ENCODE data around the gene MAP9. TPM values are rescaled to one million over a fixed set of nuclear protein-coding genes. Genes with fewer than 3 reads are reported as not detected.

MAP9 gene
- total and polyA plus RNA-seq, 10 of the 15 experiments (the other 5 are each of a cell fraction or from before 2014, with no cell fraction given), result 1.2 to 7.0 (median 4.3) TPM

DNA sequence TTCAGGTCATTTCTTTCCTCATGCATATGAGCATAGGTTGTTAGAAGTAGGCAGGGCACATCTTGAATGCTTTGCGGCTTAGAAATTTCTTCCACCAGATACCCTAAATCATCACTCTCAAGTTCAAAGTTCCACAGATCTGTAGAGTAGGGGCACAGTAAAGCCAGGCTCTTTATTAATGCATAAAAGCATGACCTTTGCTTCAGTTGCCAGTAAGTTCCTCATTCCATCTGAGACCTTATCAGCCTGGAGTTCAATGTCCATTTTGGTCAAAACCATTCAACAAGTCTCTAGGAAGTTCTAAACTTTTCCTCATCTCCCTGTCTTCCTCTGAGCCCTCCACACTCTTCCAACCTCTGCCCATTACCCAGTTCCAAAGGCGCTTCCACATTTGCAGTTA lies 77.7 kb downstream of the MAP9 start:
- Histone ChIP-seq H3K9ac (ENCODE audit: control insufficient read depth, insufficient read depth, low read length) (no peak overlapping the region), H3K27me3 (replicated peaks in 1 of 2; ENCODE audit: control insufficient read depth in 2 of 2, insufficient read depth in 2 of 2, low read length in 1 of 2) (no peaks in the 10 kb centered on the region), H3K36me3 (ENCODE audit: control insufficient read depth in 2 of 2, insufficient read depth in 2 of 2, low read length in 1 of 2) (no peaks in the 10 kb centered on the region), H3K79me2 (ENCODE audit: control insufficient read depth, insufficient read depth, low read length) (no peaks in the 10 kb centered on the region), H3K27ac (ENCODE audit: control insufficient read depth, insufficient read depth) (no peak overlapping the region), H3K4me3 (no peak overlapping the region), H3K4me1 (ENCODE audit: control insufficient read depth, insufficient read depth, low read length) (no peaks in the 10 kb centered on the region), H2AFZ (ENCODE audit: control insufficient read depth, low read depth, low read length) (no peak overlapping the region), H3K9me3 (replicated peaks; ENCODE audit: control insufficient read depth, insufficient read depth, low read length) (no peaks in the 10 kb centered on the region; the same call in 2 of the 3 replicates), H3K4me2 (ENCODE audit: control insufficient read depth, insufficient read depth) (no peak overlapping the region), H4K20me1 (ENCODE audit: control insufficient read depth, insufficient read depth) (no peaks in the 10 kb centered on the region)
- no TSS peak for BruUV-seq (replicated peaks)
- in situ Hi-C loops (cut with MboI) (no loop called here), intact Hi-C loops (cut with micrococcal nuclease; ENCODE audit: unreplicated experiment) (no loop called here)
- no peak for FAIRE-seq
- ChIA-PET POLR2A (no interaction called here), CTCF (no interaction called here), RAD21 (ENCODE audit: unreplicated experiment) (no interaction called here), SMC1A (ENCODE audit: uncharacterized antibody, unreplicated experiment) (no interaction called here)
- TF ChIP-seq CHD4 (IDR thresholded peaks at IDR 0.05), result no peak
- TF ChIP-seq CREM (IDR thresholded peaks at IDR 0.05; ENCODE audit: low read depth), result no peak
- no peak for TF ChIP-seq IRF5 (IDR thresholded peaks at IDR 0.05; ENCODE audit: borderline replicate concordance)
- no peak for TF ChIP-seq SMC3 (IDR thresholded peaks at IDR 0.05; ENCODE audit: borderline replicate concordance, low read length)
- no peak for TF ChIP-seq ZNF622 (IDR thresholded peaks at IDR 0.05)
- no peak for TF ChIP-seq FOS (IDR thresholded peaks at IDR 0.05; ENCODE audit: borderline replicate concordance, extremely low read depth, insufficient read length)
- no peak for TF ChIP-seq SREBF1 (IDR thresholded peaks at IDR 0.05; ENCODE audit: low read length)
- TF ChIP-seq SMAD5 (IDR thresholded peaks at IDR 0.05; ENCODE audit: low read depth), result no peak
- TF ChIP-seq, protein P1, sequence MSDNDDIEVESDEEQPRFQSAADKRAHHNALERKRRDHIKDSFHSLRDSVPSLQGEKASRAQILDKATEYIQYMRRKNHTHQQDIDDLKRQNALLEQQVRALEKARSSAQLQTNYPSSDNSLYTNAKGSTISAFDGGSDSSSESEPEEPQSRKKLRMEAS (IDR thresholded peaks at IDR 0.05; ENCODE audit: low read depth, low read length), result no peak
- WGBS (ENCODE audit: insufficient coverage, insufficient replicate concordance, low lambda C conversion rate, missing lambda C conversion rate), result 50% methylated on average over 2 of the region's 2 CpGs
- no peak for ATAC-seq
- no peak for DNase-seq (ENCODE audit: low read depth, low spot score)

Small RNAs within 50 kb of the gene (small RNA-seq; reads per million reads assigned to genes)
- not detected for gene AC097467.4
- not detected for gene YWHAEP4

Other genes with a start within 250 kb of the MAP9 start
- not detected in 2 replicates for gene NPY2R, start 168.3 kb downstream of the MAP9 start, total RNA-seq (2014; rRNA removed)
- gene NPY2R, start 168.3 kb downstream of the MAP9 start, total RNA-seq (2014; rRNA removed; fragmentation: Illumina TruSeq; extraction: Trizol), result not detected in 2 replicates
- gene NPY2R, start 168.3 kb downstream of the MAP9 start, total RNA-seq (2021), result not detected in 2 replicates
- not detected in 2 replicates for gene NPY2R, start 168.3 kb downstream of the MAP9 start, polyA plus RNA-seq (2011; rRNA removed)
- gene NPY2R, start 168.3 kb downstream of the MAP9 start, polyA plus RNA-seq (2014; fragmentation: Illumina TruSeq; extraction: Trizol), result not detected in 2 replicates
- not detected for gene NPY2R, start 168.3 kb downstream of the MAP9 start, polyA plus RNA-seq (2014; fragmentation: Nextera tagmentation; extraction: Ambion mirVana)
- gene NPY2R, start 168.3 kb downstream of the MAP9 start, polyA plus RNA-seq (2014; rRNA removed), result not detected in 2 replicates
- gene NPY2R, start 168.3 kb downstream of the MAP9 start, polyA plus RNA-seq (2016; fragmentation: Nextera tagmentation; extraction: Ambion mirVana), result not detected

Data from GM12878 (cell line).